K562 (cell line): ENCODE measurements around the gene FGFR4. TPM values are rescaled to one million over a fixed set of nuclear protein-coding genes. Genes with fewer than 3 reads are reported as not detected.

ENCODE experiments used
- BHLHE40 ChIP-seq: IDR thresholded peaks from 2 replicates; pipeline ENCODE4 v1.6.1; 2011; ENCODE audit warnings: low read length, improper control_type of control experiment
- CREBBP ChIP-seq: IDR thresholded peaks from one replicate; pipeline ENCODE4 v1.6.1; 2012; ENCODE audit warnings: low read depth, mild to moderate bottlenecking, control low read depth, inconsistent platforms, low read length
- HNRNPK ChIP-seq: fragments of 200-400 bp; formaldehyde crosslinking; IDR thresholded peaks from one replicate; pipeline ENCODE4 v1.6.1; 2018; ENCODE audit warnings: mild to moderate bottlenecking, low read depth, low read length; ENCODE audit not compliant: poor library complexity, severe bottlenecking
- HNRNPL ChIP-seq: fragments of 200-400 bp; formaldehyde crosslinking; IDR thresholded peaks from 2 replicates; pipeline ENCODE4 v1.6.1; 2017; ENCODE audit warnings: low read depth, mild to moderate bottlenecking, low read length
- JUN ChIP-seq, 2 experiments: sonication (generic) in 1 of 2; formaldehyde crosslinking in 1 of 2; IDR thresholded peaks; 2 replicates each; pipeline versions ENCODE4 v1.6.1 to v1.8.0; 2012 to 2022; ENCODE audit warnings: borderline replicate concordance in 2 of 2, mild to moderate bottlenecking in 2 of 2, improper control_type of control experiment in 1 of 2, low read depth in 1 of 2, low read length in 1 of 2, missing genetic modification reagents in 1 of 2
- MCM2 ChIP-seq: fragments of 450-650 bp; IDR thresholded peaks from 2 replicates; pipeline ENCODE4 v1.6.1; 2017; ENCODE audit warnings: low read depth, mild to moderate bottlenecking
- TAF7 ChIP-seq: fragments of 450-650 bp; IDR thresholded peaks from 2 replicates; pipeline ENCODE4 v1.6.1; 2016; ENCODE audit warnings: missing genetic modification characterization, missing compliant biosample characterization
- ZEB2 ChIP-seq: fragments of 450-650 bp; IDR thresholded peaks from 2 replicates; pipeline ENCODE4 v1.6.1; 2016
- ZNF324 ChIP-seq: fragments of 250-450 bp; sonication (Bioruptor Pico); IDR thresholded peaks from 2 replicates; pipeline ENCODE4 v1.4.0; 2020; ENCODE audit warnings: mild to moderate bottlenecking
- polyA plus RNA-seq, 8 experiments: library from polyadenylated mRNA; depleted of rRNA in 4 of 8; stranded (reverse) in 5 of 8; unstranded in 3 of 8; fragments of >200 nt; fragmentation: Nextera tagmentation in 2 of 8; fragmentation: Illumina TruSeq in 1 of 8; extraction: Ambion mirVana in 2 of 8; extraction: Trizol in 1 of 8; gene quantifications; 2 replicates each; pipeline versions ENCODE4 v1.2.1 to v1.2.3, GENCODE V29; 2011 to 2014; ENCODE audit warnings: inconsistent platforms in 1 of 8, missing spikeins in 1 of 8
- total RNA-seq, 7 experiments: library from RNA; depleted of rRNA in 6 of 7; stranded (reverse); fragments of >200 nt in 6 of 7; fragmentation: Illumina TruSeq in 2 of 7; extraction: Trizol in 2 of 7; gene quantifications; 2 replicates each; pipeline versions ENCODE4 v1.2.1 to v1.2.3, GENCODE V29; 2011 to 2021; ENCODE audit warnings: low replicate concordance in 1 of 7
- TF ChIP-seq, protein P1 (sequence below), 2 experiments: fragments of 450-650 bp; IDR thresholded peaks; 2 replicates each; pipeline ENCODE4 v1.6.1; 2016; ENCODE audit warnings: mild to moderate bottlenecking in 2 of 2, borderline replicate concordance in 1 of 2, low read depth in 1 of 2, moderate library complexity in 1 of 2
- TF ChIP-seq, protein P2 (sequence below): fragments of 450-650 bp; IDR thresholded peaks from 2 replicates; pipeline ENCODE4 v1.6.1; 2017; ENCODE audit warnings: mild to moderate bottlenecking, moderate library complexity
- TF ChIP-seq, protein P3 (sequence below): sonication (generic); formaldehyde crosslinking; IDR thresholded peaks from 2 replicates; pipeline ENCODE4 v1.8.0; 2022; ENCODE audit warnings: mild to moderate bottlenecking, missing genetic modification reagents

FGFR4 gene
- total and polyA plus RNA-seq, 9 of the 15 experiments (the other 6 are each of a cell fraction or from before 2014, with no cell fraction given): 0.76 to 35.4 (median 7.5) TPM

DNA sequence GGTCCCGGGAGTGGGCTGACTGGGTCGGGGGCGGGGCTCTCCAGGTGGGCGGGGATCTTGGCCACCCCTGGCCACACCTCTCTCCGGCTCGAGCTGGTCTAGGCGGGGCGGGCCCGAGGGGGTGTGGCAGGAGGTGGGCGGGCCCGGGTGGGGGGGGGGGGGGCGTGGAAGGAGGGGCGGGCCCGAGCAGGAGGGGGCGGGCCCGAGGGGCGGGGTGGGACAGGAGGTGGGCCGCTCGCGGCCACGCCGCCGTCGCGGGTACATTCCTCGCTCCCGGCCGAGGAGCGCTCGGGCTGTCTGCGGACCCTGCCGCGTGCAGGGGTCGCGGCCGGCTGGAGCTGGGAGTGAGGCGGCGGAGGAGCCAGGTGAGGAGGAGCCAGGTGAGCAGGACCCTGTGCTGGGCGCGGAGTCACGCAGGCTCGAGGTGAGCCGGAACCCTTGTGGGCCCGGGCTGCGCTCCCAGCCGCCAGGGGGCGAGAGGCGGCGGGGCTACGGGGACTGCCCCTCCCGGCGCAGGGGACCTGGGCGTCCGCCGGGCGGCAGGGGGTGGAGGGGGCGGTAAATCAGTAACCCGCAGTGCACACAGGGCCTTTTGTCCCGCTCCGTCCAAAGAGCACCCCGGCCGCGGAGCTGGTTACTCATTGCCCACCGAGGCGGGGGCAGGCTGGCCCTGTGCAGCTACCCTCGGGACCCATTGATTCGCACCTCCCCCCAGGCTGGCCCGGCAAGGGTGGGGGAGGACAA is at the start of gene FGFR4 (continued):
- 0 out of 2 replicates have a peak, but pooled peaks have one; percentile 32 for TF ChIP-seq HNRNPL
- no peak for TF ChIP-seq TAF7 (tag)
- peak; percentile 68 for TF ChIP-seq ZEB2
- 0 out of 2 replicates have a peak, but pooled peaks have one; percentile 39 for TF ChIP-seq BHLHE40
- TF ChIP-seq, protein P1, sequence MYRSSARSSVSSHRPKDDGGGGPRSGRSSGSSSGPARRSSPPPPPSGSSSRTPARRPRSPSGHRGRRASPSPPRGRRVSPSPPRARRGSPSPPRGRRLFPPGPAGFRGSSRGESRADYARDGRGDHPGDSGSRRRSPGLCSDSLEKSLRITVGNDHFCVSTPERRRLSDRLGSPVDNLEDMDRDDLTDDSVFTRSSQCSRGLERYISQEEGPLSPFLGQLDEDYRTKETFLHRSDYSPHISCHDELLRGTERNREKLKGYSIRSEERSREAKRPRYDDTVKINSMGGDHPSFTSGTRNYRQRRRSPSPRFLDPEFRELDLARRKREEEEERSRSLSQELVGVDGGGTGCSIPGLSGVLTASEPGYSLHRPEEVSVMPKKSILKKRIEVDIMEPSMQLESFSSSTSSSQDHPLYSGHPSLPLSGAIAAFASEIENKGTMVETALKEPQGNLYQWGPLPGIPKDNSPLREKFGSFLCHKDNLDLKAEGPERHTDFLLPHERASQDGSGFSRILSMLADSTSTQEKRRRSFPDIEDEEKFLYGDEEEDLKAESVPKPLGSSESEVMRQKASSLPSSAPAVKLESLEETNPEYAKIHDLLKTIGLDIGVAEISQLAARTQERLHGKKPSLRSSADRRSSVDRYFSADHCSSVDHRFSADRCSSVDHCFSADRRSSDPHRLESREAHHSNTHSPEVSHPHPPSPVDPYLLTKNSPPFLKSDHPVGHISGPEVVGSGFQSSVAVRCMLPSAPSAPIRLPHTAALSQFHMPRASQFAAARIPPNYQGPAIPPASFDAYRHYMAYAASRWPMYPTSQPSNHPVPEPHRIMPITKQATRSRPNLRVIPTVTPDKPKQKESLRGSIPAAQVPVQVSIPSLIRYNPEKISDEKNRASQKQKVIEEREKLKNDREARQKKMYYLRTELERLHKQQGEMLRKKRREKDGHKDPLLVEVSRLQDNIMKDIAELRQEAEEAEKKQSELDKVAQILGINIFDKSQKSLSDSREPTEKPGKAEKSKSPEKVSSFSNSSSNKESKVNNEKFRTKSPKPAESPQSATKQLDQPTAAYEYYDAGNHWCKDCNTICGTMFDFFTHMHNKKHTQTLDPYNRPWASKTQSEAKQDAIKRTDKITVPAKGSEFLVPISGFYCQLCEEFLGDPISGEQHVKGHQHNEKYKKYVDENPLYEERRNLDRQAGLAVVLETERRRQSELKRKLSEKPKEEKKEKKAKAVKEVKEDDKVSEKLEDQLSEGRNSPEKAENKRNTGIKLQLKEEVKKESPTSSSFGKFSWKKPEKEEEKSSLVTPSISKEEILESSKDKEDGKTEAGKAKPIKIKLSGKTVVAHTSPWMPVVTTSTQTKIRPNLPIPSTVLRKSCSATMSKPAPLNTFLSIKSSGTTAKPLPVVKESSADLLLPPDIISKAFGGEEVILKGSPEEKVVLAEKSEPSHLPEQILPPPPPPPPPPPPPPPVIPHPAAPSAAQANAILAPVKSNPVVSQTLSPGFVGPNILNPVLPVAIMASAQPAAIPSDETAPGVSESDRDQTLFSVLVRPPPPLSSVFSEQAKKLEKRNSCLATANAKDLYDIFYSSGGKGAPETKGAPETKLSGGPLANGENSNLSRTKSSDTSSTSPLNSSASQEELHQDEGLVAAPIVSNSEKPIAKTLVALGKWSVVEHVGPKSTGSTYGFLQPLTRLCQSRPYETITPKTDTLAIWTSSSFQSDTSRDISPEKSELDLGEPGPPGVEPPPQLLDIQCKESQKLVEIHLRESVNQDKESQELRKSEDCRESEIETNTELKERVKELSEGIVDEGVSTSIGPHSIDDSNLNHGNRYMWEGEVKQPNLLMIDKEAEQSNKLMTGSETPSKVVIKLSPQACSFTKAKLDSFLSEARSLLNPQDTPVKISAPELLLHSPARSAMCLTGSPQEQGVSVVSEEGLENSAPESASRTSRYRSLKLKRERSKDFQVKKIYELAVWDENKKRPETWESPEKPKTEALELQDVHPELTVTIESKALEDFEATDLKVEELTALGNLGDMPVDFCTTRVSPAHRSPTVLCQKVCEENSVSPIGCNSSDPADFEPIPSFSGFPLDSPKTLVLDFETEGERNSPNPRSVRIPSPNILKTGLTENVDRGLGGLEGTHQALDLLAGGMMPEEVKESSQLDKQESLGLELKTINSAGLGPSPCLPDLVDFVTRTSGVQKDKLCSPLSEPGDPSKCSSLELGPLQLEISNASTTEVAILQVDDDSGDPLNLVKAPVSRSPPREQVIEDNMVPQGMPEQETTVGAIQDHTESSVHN (IDR thresholded peaks at IDR 0.05; ENCODE audit: borderline replicate concordance in 1 of 2, low read depth in 1 of 2): no peak
- no peak for TF ChIP-seq JUN (IDR thresholded peaks at IDR 0.05; ENCODE audit: borderline replicate concordance, low read depth, low read length)
- no peak for TF ChIP-seq JUN (CRISPR knock-in tag; IDR thresholded peaks at IDR 0.05; ENCODE audit: borderline replicate concordance)
- TF ChIP-seq CREBBP: no peak
- no peak for TF ChIP-seq ZNF324 (CRISPR knock-in tag)
- TF ChIP-seq MCM2: no peak
- TF ChIP-seq, protein P2, sequence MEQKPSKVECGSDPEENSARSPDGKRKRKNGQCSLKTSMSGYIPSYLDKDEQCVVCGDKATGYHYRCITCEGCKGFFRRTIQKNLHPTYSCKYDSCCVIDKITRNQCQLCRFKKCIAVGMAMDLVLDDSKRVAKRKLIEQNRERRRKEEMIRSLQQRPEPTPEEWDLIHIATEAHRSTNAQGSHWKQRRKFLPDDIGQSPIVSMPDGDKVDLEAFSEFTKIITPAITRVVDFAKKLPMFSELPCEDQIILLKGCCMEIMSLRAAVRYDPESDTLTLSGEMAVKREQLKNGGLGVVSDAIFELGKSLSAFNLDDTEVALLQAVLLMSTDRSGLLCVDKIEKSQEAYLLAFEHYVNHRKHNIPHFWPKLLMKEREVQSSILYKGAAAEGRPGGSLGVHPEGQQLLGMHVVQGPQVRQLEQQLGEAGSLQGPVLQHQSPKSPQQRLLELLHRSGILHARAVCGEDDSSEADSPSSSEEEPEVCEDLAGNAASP: no peak
- TF ChIP-seq HNRNPK: peak; percentile 85
- TF ChIP-seq, protein P3, sequence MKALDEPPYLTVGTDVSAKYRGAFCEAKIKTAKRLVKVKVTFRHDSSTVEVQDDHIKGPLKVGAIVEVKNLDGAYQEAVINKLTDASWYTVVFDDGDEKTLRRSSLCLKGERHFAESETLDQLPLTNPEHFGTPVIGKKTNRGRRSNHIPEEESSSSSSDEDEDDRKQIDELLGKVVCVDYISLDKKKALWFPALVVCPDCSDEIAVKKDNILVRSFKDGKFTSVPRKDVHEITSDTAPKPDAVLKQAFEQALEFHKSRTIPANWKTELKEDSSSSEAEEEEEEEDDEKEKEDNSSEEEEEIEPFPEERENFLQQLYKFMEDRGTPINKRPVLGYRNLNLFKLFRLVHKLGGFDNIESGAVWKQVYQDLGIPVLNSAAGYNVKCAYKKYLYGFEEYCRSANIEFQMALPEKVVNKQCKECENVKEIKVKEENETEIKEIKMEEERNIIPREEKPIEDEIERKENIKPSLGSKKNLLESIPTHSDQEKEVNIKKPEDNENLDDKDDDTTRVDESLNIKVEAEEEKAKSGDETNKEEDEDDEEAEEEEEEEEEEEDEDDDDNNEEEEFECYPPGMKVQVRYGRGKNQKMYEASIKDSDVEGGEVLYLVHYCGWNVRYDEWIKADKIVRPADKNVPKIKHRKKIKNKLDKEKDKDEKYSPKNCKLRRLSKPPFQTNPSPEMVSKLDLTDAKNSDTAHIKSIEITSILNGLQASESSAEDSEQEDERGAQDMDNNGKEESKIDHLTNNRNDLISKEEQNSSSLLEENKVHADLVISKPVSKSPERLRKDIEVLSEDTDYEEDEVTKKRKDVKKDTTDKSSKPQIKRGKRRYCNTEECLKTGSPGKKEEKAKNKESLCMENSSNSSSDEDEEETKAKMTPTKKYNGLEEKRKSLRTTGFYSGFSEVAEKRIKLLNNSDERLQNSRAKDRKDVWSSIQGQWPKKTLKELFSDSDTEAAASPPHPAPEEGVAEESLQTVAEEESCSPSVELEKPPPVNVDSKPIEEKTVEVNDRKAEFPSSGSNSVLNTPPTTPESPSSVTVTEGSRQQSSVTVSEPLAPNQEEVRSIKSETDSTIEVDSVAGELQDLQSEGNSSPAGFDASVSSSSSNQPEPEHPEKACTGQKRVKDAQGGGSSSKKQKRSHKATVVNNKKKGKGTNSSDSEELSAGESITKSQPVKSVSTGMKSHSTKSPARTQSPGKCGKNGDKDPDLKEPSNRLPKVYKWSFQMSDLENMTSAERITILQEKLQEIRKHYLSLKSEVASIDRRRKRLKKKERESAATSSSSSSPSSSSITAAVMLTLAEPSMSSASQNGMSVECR (CRISPR knock-in tag): peak; percentile 75
